Upper lobe of left lung (tissue), 6 donors: Measurements from ENCODE around the gene NEK4. TPM values are rescaled to one million over a fixed set of nuclear protein-coding genes. Genes with fewer than 3 reads are reported as not detected.

Experiments used
- ATAC-seq, 2 donors: fragments of 200-7000 bp; cut with Tn5 transposase; one replicate each; pipeline ENCODE4 v1.9.1; 2022; ENCODE audit warnings: mild to moderate bottlenecking in 2 of 2, moderate library complexity in 2 of 2; ENCODE audit not compliant: low FRiP score in 2 of 2
- DNase-seq, 2 donors: peaks; one replicate each; pipeline ENCODE4 v3.0.0-alpha.2; 2019 to 2020
- H3K27ac ChIP-seq, 4 donors: fragments of 200-600 bp; sonication (generic); one replicate each; pipeline ENCODE4 v1.5.1; 2016 to 2019
- H3K27me3 ChIP-seq, 4 donors: fragments of 200-600 bp; sonication (generic); one replicate each; pipeline ENCODE4 v1.5.1; 2017 to 2019
- H3K36me3 ChIP-seq, 4 donors: fragments of 200-600 bp; sonication (generic); one replicate each; pipeline ENCODE4 v1.5.1; 2016 to 2019
- H3K4me1 ChIP-seq, 4 donors: fragments of 200-600 bp; sonication (generic); one replicate each; pipeline ENCODE4 v1.5.1; 2018 to 2019
- H3K4me3 ChIP-seq, 4 donors: fragments of 200-600 bp; sonication (generic); one replicate each; pipeline ENCODE4 v1.5.1; 2017 to 2019; ENCODE audit warnings: mild to moderate bottlenecking in 2 of 4, moderate library complexity in 1 of 4
- H3K9me3 ChIP-seq, 4 donors: fragments of 200-600 bp; sonication (generic); one replicate each; pipeline ENCODE4 v1.5.1; 2018 to 2019
- EP300 ChIP-seq, 4 donors: sonication (generic); formaldehyde crosslinking; IDR thresholded peaks; one replicate each; pipeline ENCODE4 v1.5.1; 2017; ENCODE audit warnings: antibody characterized with exemption in 4 of 4, control low read depth in 2 of 4
- POLR2A ChIP-seq, 4 donors: fragments of 450-650 bp; IDR thresholded peaks; one replicate each; pipeline ENCODE4 v1.5.1; 2016 to 2017; ENCODE audit warnings: antibody characterized with exemption in 4 of 4, mild to moderate bottlenecking in 2 of 4
- POLR2AphosphoS5 ChIP-seq, 2 donors: sonication (generic); formaldehyde crosslinking; IDR thresholded peaks; one replicate each; pipeline ENCODE4 v1.5.1; 2017; ENCODE audit warnings: antibody characterized with exemption in 2 of 2
- WGBS, 2 donors: methylation state at CpG; one replicate each; pipeline ENCODE4 v1.1.5; 2017 to 2018; 5-methylcytosine and 5-hydroxymethylcytosine counted together
- total RNA-seq, 6 donors: library from RNA; depleted of rRNA in 4 of 6; stranded (reverse); fragments of >200 nt in 4 of 6; gene quantifications; one replicate each; pipeline versions ENCODE4 v1.1.0 to v1.2.1, GENCODE V29; 2016 to 2021
- TF ChIP-seq, protein P1 (sequence below), 6 experiments: fragments of 450-650 bp in 4 of 6; fragments of 200-600 bp in 2 of 6; sonication (generic) in 2 of 6; IDR thresholded peaks; one replicate each; pipeline ENCODE4 v1.5.1; 2016 to 2019; ENCODE audit warnings: antibody characterized with exemption in 6 of 6
- donor health status: DM: no; HTN: no; CAD: no; lungs with moderate emphysema.
- donor health status: DM: no; HTN: yes; CAD: no; lungs with severe emphysema.

Gene NEK4
- total RNA-seq, 6 donors from 2014 or later, result 17.8 to 28.6 (median 24.2) TPM

DNA sequence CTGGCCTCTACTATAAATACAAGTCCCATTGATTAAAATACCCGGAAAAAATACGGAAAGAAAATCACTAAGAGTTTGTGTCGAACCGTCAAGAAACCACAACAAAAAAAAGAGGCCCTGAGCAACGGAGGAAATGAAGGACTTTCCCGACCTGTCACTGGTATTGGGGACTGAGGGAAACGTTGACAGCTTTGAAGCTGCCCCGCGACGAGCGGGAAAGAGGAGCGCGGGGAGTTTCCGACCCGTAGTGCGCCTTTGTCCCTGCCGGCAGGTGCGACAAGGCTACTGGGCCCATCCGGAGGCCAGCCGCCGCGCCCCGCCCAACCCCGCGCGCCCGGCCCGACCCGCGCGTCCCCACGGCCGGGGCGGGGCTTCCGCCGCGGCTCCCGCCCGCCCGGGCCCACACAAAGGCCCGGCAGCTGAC is 85.4 kb downstream of the NEK4 start:
- ATAC-seq, result peak; percentile 91 to 96
- peak; percentile 88 to 97 for DNase-seq
- WGBS, 2 donors, result 1% methylated on average over 17 to 18 of the region's 41 CpGs

DNA sequence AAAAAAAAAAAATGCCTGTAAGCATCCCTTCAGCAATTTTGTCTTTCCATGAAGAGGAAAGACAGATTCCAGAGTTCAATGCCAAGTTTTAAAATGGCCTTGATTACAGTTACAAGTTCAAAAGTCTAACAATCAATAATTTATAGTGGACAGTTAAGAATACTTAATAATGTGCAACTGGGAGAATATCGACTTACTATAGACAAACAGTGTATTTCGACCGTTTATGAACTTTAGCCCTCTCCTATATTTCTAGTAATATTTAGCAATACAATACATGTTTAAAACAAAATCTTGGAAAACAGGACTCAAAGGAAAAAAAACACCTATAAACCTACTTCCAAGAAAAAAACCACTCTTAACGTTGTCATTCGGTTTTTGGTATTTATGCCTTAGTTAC is 86.6 kb downstream of the NEK4 start:
- DNase-seq (no peak), ATAC-seq (no peak)
- no peaks in the 10 kb centered on the region for H3K9me3 ChIP-seq
- peaks cover 15 to 44% (median 22%) of the 10 kb centered on the region in 4 donors for H3K36me3 ChIP-seq
- peak overlapping the region in 1 of 4 donors; percentile 82 for H3K4me3 ChIP-seq
- peak overlapping the region in 3 of 4 donors; percentile 92 to 99 (median 97) for H3K27ac ChIP-seq
- H3K4me1 ChIP-seq, result peaks cover 40 to 76% (median 48%) of the 10 kb centered on the region in 4 donors
- 54 to 66% methylated on average over 5 of the region's 5 CpGs for WGBS, 2 donors
- TF ChIP-seq POLR2AphosphoS5 (IDR thresholded peaks at IDR 0.05), result no peak
- no peak for TF ChIP-seq EP300 (IDR thresholded peaks at IDR 0.05)
- no peak for TF ChIP-seq POLR2A (IDR thresholded peaks at IDR 0.05)
- TF ChIP-seq, protein P1, sequence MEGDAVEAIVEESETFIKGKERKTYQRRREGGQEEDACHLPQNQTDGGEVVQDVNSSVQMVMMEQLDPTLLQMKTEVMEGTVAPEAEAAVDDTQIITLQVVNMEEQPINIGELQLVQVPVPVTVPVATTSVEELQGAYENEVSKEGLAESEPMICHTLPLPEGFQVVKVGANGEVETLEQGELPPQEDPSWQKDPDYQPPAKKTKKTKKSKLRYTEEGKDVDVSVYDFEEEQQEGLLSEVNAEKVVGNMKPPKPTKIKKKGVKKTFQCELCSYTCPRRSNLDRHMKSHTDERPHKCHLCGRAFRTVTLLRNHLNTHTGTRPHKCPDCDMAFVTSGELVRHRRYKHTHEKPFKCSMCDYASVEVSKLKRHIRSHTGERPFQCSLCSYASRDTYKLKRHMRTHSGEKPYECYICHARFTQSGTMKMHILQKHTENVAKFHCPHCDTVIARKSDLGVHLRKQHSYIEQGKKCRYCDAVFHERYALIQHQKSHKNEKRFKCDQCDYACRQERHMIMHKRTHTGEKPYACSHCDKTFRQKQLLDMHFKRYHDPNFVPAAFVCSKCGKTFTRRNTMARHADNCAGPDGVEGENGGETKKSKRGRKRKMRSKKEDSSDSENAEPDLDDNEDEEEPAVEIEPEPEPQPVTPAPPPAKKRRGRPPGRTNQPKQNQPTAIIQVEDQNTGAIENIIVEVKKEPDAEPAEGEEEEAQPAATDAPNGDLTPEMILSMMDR (IDR thresholded peaks at IDR 0.05), result no peak
- H3K27me3 ChIP-seq, result no peaks in the 10 kb centered on the region

More for the DNA sequence above, 85.4 kb downstream of the NEK4 start:
- H3K27me3 ChIP-seq, result no peaks in the 10 kb centered on the region
- peak in 1 of 4 donors; percentile 46 for TF ChIP-seq POLR2A (IDR thresholded peaks at IDR 0.05)
- TF ChIP-seq POLR2AphosphoS5 (IDR thresholded peaks at IDR 0.05), result peak in 1 of 2 donors; percentile 4
- TF ChIP-seq EP300 (IDR thresholded peaks at IDR 0.05), result no peak
- H3K36me3 ChIP-seq, result peaks cover 22 to 44% (median 32%) of the 10 kb centered on the region in 4 donors
- H3K4me1 ChIP-seq, result peaks cover 36 to 65% (median 42%) of the 10 kb centered on the region in 4 donors
- peak overlapping the region; percentile 44 to 82 (median 71) for H3K4me3 ChIP-seq
- H3K27ac ChIP-seq, result peak overlapping the region; percentile 92 to 99 (median 96)
- no peaks in the 10 kb centered on the region for H3K9me3 ChIP-seq

DNA sequence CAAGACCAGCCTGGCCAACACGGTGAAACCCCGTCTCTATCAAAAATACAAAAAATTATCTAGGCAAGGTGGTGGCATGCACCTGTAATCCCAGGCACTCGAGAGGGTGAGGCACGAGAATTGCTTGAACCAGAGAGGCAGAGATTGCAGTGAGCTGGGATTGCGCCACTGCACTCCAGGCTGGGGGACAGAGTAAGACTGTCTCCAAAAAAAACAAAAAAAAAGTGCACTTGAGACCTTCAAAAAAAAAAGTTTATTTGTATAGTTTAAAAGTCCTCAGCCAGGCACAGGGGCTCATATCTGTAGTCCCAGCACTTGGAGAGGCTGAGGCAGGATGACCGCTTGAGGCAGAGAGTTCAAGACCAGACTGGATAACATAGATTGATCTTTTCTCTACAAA is 87.1 kb downstream of the NEK4 start:
- H3K9me3 ChIP-seq, result no peaks in the 10 kb centered on the region
- 64 to 74% methylated on average over 6 of the region's 6 CpGs for WGBS, 2 donors
- H3K4me1 ChIP-seq, result peaks cover 44 to 80% (median 53%) of the 10 kb centered on the region in 4 donors
- H3K27me3 ChIP-seq, result no peaks in the 10 kb centered on the region
- H3K36me3 ChIP-seq, result peaks cover 9 to 44% (median 18%) of the 10 kb centered on the region in 4 donors
- ATAC-seq (no peak), DNase-seq (peak in 1 of 2 donors; percentile 85)
- peak overlapping the region in 3 of 4 donors; percentile 3 to 99 (median 11) for H3K27ac ChIP-seq
- no peak overlapping the region for H3K4me3 ChIP-seq
- TF ChIP-seq POLR2AphosphoS5 (IDR thresholded peaks at IDR 0.05) (peak in 1 of 2 donors; percentile 11), POLR2A (IDR thresholded peaks at IDR 0.05) (no peak)
- TF ChIP-seq, protein P1 (IDR thresholded peaks at IDR 0.05), result no peak

DNA sequence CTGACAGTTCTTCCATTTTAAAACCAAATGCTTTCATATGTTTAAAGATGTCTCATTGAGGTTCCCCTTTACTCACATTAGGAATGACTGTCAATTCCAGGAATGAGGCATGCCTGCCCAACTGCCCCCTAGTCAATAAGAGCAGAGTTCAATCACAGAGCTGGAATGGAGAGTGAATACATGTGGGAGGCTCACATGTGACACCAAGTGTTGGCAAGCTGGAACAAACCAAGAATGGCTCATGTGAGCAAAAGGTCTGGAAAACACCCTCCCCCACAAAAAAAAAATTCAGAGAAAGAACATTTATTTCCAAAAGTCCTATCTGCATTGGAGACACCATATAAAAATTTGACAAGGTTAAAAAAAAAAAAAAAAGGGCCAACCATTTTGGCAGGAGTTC is 88.7 kb downstream of the NEK4 start:
- DNase-seq (peak in 1 of 2 donors; percentile 44), ATAC-seq (peak in 1 of 2 donors; percentile 15)
- no peak for TF ChIP-seq POLR2AphosphoS5 (IDR thresholded peaks at IDR 0.05)
- TF ChIP-seq POLR2A (IDR thresholded peaks at IDR 0.05), result no peak
- TF ChIP-seq, protein P1 (IDR thresholded peaks at IDR 0.05), result no peak
- no peak for TF ChIP-seq EP300 (IDR thresholded peaks at IDR 0.05)
- H3K36me3 ChIP-seq, result peaks cover 0 to 41% (median 18%) of the 10 kb centered on the region in 4 donors
- H3K27ac ChIP-seq, result peak overlapping the region; percentile 32 to 99 (median 50)
- no peaks in the 10 kb centered on the region for H3K9me3 ChIP-seq
- H3K27me3 ChIP-seq, result no peaks in the 10 kb centered on the region
- H3K4me3 ChIP-seq, result no peak overlapping the region
- peaks cover 40 to 70% (median 49%) of the 10 kb centered on the region in 4 donors for H3K4me1 ChIP-seq

DNA sequence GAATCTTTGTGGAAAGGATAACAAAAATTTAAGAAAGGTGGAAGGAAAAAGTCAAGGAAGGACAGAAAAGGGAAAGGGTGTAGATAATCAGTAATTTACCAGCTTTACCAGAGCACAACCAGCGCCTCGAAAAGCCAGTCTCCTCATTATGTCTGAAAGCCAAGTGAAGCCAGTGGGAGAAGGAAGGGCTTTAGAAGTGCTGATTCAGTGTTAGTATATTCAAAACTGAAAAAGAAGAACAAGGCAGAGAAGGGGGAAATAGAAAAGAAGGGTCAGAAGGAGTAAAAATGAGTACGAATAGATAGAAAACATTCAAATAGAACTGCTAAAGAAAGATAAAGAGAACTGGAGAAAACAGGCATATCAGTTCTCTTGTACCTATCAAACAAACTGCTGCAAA is 89.1 kb downstream of the NEK4 start:
- WGBS, 2 donors, result 60 to 72% methylated on average over 3 of the region's 3 CpGs
- TF ChIP-seq, protein P1 (IDR thresholded peaks at IDR 0.05), result no peak
- no peak for TF ChIP-seq POLR2A (IDR thresholded peaks at IDR 0.05)
- TF ChIP-seq POLR2AphosphoS5 (IDR thresholded peaks at IDR 0.05), result no peak
- H3K9me3 ChIP-seq, result no peaks in the 10 kb centered on the region
- no peaks in the 10 kb centered on the region for H3K27me3 ChIP-seq
- peaks cover 0 to 42% (median 22%) of the 10 kb centered on the region in 4 donors for H3K36me3 ChIP-seq
- no peak for ATAC-seq
- no peak overlapping the region for H3K4me3 ChIP-seq
- no peak for DNase-seq
- peak overlapping the region; percentile 32 to 99 (median 50) for H3K27ac ChIP-seq
- H3K4me1 ChIP-seq, result peaks cover 36 to 66% (median 44%) of the 10 kb centered on the region in 4 donors
